GM12892 (cell line): Measurements from ENCODE around the gene PTCSC3.

ENCODE experiments used
- POLR2A ChIP-seq: IDR thresholded peaks from 2 replicates; pipeline ENCODE4 v1.6.1; 2011; ENCODE audit warnings: low read depth, low read length, control low read depth
- POLR2AphosphoS5 ChIP-seq: IDR thresholded peaks from 2 replicates; pipeline ENCODE4 v1.6.1; 2011; ENCODE audit warnings: low read depth, low read length, control low read depth
- TAF1 ChIP-seq: IDR thresholded peaks from 2 replicates; pipeline ENCODE4 v1.6.1; 2011; ENCODE audit warnings: low read depth, mild to moderate bottlenecking, control low read depth, low read length, borderline replicate concordance

- TF ChIP-seq POLR2AphosphoS5, result no peak
- no peak for TF ChIP-seq POLR2A
- no peak for TF ChIP-seq TAF1
These were observed 63.2 kb downstream of the PTCSC3 start for GRCh38 chr14:36113341-36113740.
